NCI-H460 (cell line): Measurements from ENCODE around the gene ALS2. TPM values are rescaled to one million over a fixed set of nuclear protein-coding genes. Genes with fewer than 3 reads are reported as not detected.
"Not testable (repeated sequence)": the region's sequence is repeated elsewhere in the genome, so short reads cannot be mapped to it uniquely, and the experiment has no call there.

Experiments
- DNase-seq: peaks from one replicate; pipeline ENCODE4 v3.0.0-alpha.2; 2016; ENCODE audit warnings: low read depth; ENCODE audit errors: extremely low read depth
- total RNA-seq: library from RNA; depleted of rRNA; stranded (reverse); fragments of >200 nt; shearing (Covaris generic); gene quantifications from 2 replicates; pipeline ENCODE4 v1.2.3, GENCODE V29; 2014

The ALS2 gene
- total RNA-seq, 1 experiment from 2014 or later, result 31.7 TPM

DNA sequence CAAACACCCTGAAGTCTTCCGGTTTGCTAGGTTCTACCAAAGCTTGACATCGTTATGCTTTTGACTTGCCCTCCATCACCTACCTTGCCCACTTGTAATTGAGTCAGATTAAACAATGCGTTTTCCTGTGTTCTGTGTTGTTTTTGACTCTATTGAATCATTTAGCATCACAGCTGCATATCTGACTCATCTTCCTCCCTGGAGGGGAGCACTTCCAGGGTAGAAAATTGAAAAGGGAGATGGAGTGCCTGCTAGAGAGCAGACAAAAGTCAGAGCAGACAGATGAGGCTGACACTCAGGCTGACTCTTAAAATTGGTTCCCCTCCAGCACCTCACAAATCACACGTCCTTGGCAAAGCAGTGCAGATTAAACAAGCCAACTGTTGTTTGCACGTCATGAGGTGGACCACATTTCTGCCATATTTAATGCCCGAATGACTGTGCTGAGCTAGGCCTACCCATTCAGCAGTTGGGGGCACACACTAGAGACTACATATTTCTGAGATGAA is 84.5 kb downstream of the ALS2 start:
- peak; percentile 58 for DNase-seq

DNA sequence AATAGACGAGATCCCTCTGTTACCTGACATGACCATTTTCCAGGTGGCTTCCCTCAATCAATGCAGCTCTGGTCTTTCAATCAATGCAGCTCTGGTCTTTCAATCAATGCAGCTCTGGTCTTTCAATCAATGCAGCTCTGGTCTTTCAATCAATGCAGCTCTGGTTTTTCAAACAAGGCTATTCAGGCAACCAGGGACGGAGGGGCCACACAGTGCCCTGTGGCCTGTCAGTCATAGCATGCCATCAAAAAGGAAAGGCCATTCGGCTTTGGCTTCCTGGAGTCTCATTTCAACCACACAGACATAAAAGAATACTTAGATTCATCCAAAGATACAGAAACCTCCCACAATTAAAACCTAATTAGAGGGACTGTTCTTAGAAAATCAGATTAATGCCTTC is 95.6 kb downstream of the ALS2 start:
- DNase-seq, result no peak

DNA sequence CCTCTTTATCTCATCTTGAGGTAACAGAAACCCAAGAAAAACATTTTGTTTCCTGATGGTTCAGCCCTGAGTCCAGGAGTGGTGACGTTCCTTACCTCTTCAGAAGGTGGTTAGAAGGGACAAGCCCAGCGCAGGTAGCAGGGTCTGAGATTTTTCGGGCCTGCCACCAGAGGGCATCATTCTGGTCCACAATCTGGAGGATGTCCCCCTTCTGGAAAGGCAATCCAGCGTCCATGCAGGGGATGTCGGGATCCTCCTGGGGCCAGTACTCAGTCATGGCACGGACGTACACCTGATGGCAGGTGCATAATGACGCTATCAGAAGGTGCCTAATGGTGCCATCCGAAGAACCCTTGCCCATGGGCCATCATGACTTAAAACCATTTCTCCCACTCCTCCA is 100.0 kb downstream of the ALS2 start:
- DNase-seq, result no peak

DNA sequence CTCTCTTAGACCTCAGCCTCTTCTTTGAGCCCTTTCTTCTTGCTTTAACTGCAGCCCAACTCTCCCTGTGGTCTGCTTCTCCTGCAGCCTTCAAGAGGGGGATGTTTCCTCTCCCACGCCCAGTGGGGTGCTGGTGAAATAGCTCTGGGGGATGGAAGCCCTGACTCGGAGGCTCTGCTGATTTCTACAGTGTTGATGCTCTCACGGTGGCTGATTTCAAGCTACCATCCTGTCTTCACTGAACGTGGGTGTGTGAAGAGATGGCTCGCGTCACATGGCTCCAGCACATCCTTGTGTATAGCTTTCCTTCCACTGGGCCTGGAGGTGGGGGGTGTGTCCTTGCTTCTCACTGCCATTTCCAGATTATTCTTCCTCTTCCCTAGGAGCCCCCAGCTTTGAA is 102.3 kb downstream of the ALS2 start:
- no peak for DNase-seq

DNA sequence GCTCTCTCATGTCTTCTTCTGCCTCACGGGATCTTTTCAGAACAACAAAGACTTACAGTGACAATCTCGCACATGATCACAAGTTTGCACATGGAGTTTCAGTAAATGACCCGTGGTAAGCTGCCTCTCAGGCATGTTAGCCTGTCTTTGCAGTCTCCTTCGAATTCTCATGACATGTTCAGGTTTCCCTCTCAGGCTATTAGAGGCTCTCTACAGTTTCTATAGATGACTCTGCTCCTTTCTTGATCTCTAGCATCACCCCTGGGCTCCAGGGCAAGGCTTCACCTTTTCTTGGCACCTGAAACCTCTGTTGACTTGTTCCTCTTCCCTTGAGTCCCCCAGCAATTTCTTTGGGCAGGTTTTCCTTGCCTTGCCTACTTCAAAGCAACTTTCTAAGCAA is 105.3 kb downstream of the ALS2 start:
- DNase-seq, result no peak

DNA sequence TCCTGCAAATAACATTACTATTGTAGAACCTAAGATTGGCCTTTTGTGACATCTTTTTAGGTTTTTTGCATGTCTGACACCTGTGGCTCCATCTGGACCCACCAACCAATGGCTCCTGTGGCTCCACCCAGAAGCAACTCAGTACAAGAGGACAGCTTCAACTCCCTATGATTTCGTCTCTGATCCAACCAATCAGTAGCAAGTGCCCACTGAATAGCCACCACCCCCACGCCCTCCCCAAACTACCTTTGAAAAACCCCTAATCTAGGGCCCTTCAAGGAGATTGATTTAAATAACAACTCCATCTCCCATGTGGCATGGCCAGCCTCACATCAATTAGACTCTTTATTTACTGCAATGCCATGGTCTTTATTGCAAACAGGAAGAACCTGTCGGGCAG is 105.9 kb downstream of the ALS2 start:
- no peak for DNase-seq

DNA sequence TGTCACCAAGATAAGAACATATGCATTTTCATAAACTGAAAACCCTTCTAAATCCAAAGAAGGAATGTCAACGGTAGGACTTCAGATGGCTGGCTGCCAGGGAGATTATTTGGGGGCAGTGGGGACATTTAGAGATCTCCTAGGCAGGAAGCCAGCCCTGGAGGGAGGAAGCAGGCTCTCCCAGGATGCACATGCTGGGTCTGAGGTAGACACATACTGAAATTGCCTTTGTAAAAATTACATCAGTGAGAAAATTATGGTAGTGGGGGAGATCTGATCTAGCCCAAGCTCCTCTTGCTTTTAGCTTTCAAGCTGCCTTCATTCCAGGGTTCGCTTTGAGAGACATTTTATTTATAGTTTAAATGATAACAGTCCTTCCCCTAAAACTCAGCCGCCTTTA is 106.4 kb downstream of the ALS2 start:
- DNase-seq, result no peak

DNA sequence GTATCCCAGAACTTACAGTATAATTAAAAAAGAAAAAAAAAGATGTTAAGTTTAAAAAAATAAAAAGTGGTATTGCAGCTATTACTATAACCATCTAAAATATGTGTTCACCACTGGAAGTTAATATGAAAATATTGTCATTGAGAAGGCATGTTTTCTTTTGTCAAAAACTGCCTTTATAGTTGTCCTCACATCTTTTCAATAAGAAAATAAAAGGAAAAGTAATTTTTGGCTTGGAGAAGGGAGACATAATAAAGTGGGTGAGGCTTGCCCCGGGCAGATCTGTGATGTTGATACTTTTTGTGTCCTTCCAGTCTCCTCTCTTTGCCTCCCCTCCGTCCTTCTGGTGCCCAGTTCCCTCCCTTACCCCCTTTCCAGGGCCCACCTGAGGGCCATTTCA is 107.2 kb downstream of the ALS2 start:
- no peak for DNase-seq

DNA sequence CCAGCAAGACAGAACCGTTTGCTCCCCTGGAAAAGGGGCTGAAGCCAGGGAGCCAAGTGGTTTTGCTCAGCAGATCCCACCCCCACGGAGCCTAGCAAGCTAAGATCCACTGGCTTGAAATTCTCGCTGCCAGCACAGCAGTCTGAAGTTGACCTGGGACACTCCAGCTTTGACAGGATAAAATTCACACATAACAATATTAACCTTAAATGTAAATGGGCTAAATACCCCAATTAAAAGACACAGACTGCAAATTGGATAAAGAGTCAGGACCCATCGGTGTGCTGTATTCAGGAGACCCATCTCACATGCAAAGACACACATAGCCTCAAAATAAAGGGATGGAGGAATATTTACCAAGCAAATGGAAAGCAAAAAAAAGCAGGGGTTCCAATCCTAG is 109.5 kb downstream of the ALS2 start:
- not testable (repeated sequence) for DNase-seq

DNA sequence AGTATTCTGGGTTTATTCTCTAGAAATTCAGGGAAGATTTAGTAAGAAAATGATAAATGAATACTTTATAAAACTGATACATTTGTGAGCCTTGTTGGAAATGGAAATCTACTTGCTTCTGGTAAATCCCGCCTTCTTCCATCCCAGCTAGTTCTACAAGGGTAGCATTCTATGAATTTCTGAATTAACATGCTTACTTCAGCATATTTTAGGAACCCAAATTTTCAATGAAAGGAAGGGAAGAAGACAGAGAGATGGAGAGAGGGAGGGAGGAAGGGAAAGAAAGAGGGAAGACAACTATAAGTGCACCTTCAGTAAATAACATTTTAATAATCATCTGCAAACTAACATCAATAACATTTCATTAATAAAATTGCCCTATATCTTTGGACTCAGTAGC is 110.9 kb downstream of the ALS2 start:
- DNase-seq, result no peak

DNA sequence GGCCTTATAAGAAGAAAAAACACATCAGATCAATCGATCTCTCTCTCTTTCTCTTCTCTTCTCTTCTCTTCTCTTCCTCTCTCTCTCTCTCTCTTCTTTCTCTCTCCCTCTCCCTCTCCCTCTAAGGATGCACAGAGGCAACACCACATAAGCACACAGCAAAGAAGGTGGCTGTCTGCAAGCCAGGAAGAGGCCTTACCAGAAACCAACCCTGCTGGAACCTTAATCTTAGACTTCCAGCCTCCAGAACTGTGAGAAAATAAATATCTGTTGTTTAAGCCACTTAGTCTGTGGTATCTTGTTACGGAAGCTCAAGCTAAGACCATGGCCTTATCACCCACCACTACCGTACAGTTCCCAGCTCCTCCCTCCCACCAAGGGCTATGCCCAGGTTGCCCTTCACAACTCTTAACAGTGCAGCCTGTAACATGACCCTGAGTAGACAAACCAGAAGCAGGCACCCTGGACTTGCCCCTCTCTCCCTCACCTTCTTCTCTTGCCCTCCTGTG is 112.3 kb downstream of the ALS2 start:
- DNase-seq, result no peak

DNA sequence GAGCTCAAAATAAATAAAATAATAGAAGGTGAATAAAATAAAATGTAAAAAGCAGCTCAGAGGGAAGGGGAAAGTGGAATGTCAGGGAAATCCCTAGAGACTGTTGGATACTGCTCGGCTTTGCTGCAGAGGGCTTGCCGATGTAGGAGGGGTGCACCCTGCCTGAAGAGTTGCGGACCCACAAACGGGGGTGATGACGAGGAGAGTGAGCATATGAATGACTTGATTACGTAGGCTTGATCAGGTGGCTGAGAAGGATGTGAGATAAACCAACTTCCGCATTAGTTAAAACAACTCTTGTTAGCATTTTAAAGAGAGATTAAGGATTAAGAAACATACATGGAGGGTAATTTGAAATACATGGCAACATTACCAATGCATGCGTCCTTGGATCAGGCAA is 116.4 kb downstream of the ALS2 start:
- no peak for DNase-seq

DNA sequence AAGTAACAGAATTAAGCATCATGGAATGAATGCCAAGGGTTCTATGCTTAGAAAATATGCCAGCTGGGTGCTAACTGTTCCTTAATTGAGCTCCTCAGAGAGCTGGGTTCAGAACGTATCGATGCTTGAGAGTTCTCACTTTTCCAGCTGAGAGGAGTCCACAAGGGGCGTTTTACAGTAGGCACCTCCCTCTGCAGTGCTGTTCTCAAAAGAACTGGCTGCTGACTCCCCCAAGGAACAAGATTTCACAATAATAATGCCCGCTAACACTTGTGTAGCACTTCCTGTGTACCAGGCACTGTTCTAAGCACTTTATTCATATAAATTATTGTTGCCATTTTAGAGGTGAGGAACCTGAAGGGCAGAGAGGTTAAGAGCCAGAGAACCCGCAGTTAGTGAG is 119.4 kb downstream of the ALS2 start:
- DNase-seq, result no peak

DNA sequence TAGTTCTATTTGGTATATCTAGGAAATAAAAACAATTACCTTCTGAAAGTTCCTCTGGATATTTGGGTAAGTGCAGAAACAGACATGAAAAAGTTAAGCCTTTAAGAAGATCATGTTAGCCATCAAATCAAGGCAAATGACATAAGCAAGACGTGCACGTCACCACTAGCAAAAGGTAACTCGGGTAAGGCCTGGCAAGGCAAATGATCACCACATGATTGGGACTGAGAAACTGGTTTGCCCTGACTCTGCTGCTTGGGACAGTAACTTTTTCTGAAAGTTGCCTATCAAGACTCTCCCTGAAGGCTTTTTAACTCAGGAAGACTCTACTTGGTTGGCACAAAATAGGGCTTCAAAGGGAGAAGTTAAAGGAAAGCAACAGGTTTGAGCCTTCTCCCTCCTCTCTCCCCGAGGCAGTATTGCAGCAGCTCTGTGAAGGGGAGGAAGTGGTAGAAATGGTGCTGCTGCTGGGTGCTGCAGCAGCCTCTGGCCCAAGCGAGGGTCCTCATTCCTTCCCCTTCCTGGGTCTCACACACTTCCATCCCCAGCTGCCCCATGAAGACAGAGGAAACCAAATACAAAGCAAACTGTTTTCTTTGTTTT is 120.3 kb downstream of the ALS2 start:
- DNase-seq, result no peak

DNA sequence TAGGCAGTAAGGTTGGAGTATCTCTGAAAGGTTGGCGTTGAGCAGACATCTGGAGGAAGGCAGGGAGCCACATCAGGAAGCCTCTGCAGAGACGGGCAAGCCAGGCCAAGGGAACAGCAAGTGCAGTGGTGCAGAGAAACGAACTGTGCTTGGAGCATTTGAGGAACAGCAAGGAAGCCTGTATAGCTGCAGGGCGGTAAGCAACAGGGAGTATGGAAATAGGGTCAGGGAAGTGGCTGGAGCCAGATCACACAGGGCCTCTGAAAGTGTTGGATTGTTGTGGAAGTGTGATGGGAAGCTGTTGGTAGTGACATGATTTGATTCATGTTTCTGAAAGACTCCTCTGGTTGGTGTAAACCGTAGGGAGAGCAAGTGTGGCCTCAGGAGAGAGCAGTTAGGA is 124.0 kb downstream of the ALS2 start:
- DNase-seq, result no peak

DNA sequence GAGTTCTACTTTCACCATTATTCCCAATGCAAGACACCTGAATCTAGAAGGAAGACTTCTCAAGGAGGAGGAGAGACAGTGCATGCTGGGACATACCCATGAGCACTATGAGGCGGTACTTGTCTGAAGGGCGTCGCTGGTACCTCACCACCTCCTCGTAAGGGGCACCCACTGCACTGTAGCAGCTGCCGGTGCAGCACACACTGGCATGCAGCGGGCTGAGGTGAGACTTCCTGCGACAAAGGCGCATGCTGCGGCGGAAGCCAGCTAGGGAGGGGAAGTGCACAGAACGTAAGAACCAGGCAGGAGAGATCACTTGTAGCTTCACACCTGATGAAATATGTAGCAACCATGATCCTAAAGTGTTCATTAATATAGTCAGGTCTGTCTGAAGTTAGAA is 124.6 kb downstream of the ALS2 start:
- DNase-seq, result no peak

DNA sequence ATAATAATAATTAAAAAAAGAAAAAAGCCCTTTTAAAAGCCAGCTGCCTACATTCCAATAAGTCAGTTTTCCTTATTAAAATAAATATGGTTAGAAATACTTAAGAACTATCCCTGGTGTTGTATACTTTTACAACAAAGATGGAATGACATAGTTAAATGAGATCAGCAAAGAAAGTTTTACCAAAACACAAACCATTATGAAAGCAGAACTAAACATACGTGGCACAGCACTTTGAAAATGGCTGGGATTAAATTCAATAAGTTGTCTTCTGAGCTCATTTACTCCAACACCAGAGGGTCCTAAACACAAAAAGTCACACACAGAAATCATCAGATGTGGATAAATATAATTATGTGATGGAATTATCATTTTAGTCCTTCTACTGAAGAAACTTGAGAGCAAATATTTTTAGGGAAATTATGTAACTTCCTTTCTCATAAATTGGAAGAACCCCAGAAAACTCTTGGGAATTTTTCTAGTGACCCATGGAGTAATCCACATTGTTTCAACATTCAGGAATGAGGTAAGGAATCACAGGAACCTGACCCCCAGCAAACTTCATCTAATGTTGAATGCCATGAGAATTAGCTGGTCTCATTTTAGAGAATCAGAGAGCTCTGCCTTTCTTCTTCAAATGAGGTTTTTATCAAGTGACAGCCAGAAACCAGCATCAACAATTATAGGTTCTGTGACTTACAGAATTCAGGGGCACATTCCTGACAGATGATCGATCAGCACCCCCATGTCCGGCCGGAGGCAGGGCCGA is 125.9 kb downstream of the ALS2 start:
- DNase-seq, result no peak

DNA sequence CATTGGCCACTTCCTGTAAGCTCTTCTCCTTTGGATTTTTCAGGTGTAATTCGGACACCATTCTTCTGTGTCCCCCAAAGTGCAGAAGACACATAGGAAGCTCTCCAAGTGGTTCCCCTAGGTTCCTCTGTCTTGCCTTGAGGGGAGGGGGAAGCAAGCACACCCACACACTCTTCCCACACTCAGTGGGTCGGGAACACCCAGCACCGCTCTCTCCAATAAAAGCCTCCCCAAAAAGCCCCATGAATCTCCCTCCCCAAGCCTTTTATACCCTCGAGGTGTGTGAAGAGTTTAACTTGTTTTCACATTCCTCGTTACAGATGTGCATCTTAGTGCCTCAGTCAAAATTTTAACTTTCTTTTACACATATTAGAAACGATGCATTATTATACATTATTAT is 127.5 kb downstream of the ALS2 start:
- no peak for DNase-seq
